ENCODE results near the gene ELOVL1. TPM values are rescaled to one million over a fixed set of nuclear protein-coding genes. Genes with fewer than 3 reads are reported as not detected.

ELOVL1 gene
- total and polyA plus RNA-seq, 2 experiments from 2014 or later, result 16.7 to 23.3 TPM

GRCh38 chr1:43366601-43367025, 1.2 kb downstream of the ELOVL1 start:
- H3K27me3 ChIP-seq (ENCODE audit: insufficient read depth), result no peaks in the 10 kb centered on the region
- H2AFZ ChIP-seq, result no peak overlapping the region
- peak overlapping the region; percentile 90 for H3K4me3 ChIP-seq
- Mint-ChIP-seq H3K27me3 (ENCODE audit: insufficient read depth, low read depth, poor library complexity) (peaks cover 6% of the 10 kb centered on the region), H3K4me1 (peaks cover 24% of the 10 kb centered on the region), H3K36me3 (ENCODE audit: low read depth) (peaks cover 32% of the 10 kb centered on the region), H3K4me3 (peak overlapping the region; percentile 82), H3K9me3 (no peaks in the 10 kb centered on the region; the same call in 2 of the 3 replicates), H3K27ac (no peak overlapping the region)
- peaks cover 17% of the 10 kb centered on the region for H4K20me1 ChIP-seq (replicated peaks; ENCODE audit: insufficient read depth)
- ATAC-seq (peak; percentile 15), DNase-seq (ENCODE audit: low spot score) (peak; percentile 47)
- H3K36me3 ChIP-seq (ENCODE audit: insufficient read depth), result peaks cover 13% of the 10 kb centered on the region
- peaks cover 13% of the 10 kb centered on the region for H3K79me2 ChIP-seq (replicated peaks; ENCODE audit: insufficient read depth)
- H3K27ac ChIP-seq (ENCODE audit: low read depth), result no peak overlapping the region
- peaks cover 19% of the 10 kb centered on the region for H3K4me1 ChIP-seq (ENCODE audit: insufficient read depth)
- no peaks in the 10 kb centered on the region for H3K9me2 ChIP-seq (ENCODE audit: insufficient read depth)
- TF ChIP-seq JUNB (IDR thresholded peaks at IDR 0.05; ENCODE audit: unreplicated experiment) (no peak), ZNF114 (CRISPR knock-in tag; IDR thresholded peaks at IDR 0.05) (no peak)
- peaks cover 30% of the 10 kb centered on the region for H3F3A ChIP-seq (replicated peaks; ENCODE audit: low read depth)
- peak overlapping the region; percentile 94 for H3K4me2 ChIP-seq

- H3K4me3 ChIP-seq, result peak overlapping the region; percentile 90
- no peak overlapping the region for H3K27ac ChIP-seq (ENCODE audit: low read depth)
- no peaks in the 10 kb centered on the region for H3K27me3 ChIP-seq (ENCODE audit: insufficient read depth)
- H3K4me1 Mint-ChIP-seq, result peaks cover 28% of the 10 kb centered on the region
- peaks cover 36% of the 10 kb centered on the region for H3K36me3 Mint-ChIP-seq (ENCODE audit: low read depth)
- ATAC-seq (peak; percentile 36), DNase-seq (ENCODE audit: low spot score) (peak; percentile 67)
- H3K27ac Mint-ChIP-seq, result no peak overlapping the region
- no peaks in the 10 kb centered on the region for H3K9me2 ChIP-seq (ENCODE audit: insufficient read depth)
- peaks cover 22% of the 10 kb centered on the region for H4K20me1 ChIP-seq (replicated peaks; ENCODE audit: insufficient read depth)
- peaks cover 7% of the 10 kb centered on the region for H3K27me3 Mint-ChIP-seq (ENCODE audit: insufficient read depth, low read depth, poor library complexity)
- TF ChIP-seq JUNB (IDR thresholded peaks at IDR 0.05; ENCODE audit: unreplicated experiment), result no peak
- peaks cover 19% of the 10 kb centered on the region for H3K4me1 ChIP-seq (ENCODE audit: insufficient read depth)
- peaks cover 34% of the 10 kb centered on the region for H3F3A ChIP-seq (replicated peaks; ENCODE audit: low read depth)
- peaks cover 18% of the 10 kb centered on the region for H3K36me3 ChIP-seq (ENCODE audit: insufficient read depth)
- peak overlapping the region; percentile 94 for H3K4me2 ChIP-seq
- no peak overlapping the region for H2AFZ ChIP-seq
- H3K9me3 Mint-ChIP-seq, result no peaks in the 10 kb centered on the region; the same call in 2 of the 3 replicates
- peak overlapping the region; percentile 82 for H3K4me3 Mint-ChIP-seq
- H3K79me2 ChIP-seq (replicated peaks; ENCODE audit: insufficient read depth), result peaks cover 18% of the 10 kb centered on the region
Observed at GRCh38 chr1:43366179-43366578, 1.6 kb downstream of the ELOVL1 start.

- TF ChIP-seq POLR2AphosphoS5 (IDR thresholded peaks at IDR 0.05; ENCODE audit: low read depth), result no peak
- TF ChIP-seq CREB1 (CRISPR knock-in tag; IDR thresholded peaks at IDR 0.05; ENCODE audit: low read depth), result no peak
- TF ChIP-seq EZH2phosphoT487 (IDR thresholded peaks at IDR 0.05; ENCODE audit: unreplicated experiment), result no peak
- TF ChIP-seq STAT1 (IDR thresholded peaks at IDR 0.05; ENCODE audit: unreplicated experiment), result no peak
- no peak for TF ChIP-seq CTCF (conservative IDR thresholded peaks at IDR 0.05; ENCODE audit: low read depth in 2 of 2)
- H4K20me1 ChIP-seq (replicated peaks; ENCODE audit: insufficient read depth), result peaks cover 26% of the 10 kb centered on the region
- peaks cover 20% of the 10 kb centered on the region for H3K4me1 ChIP-seq (ENCODE audit: insufficient read depth)
- no peak overlapping the region for H2AFZ ChIP-seq
- H3K27me3 ChIP-seq (ENCODE audit: insufficient read depth), result no peaks in the 10 kb centered on the region
- peaks cover 33% of the 10 kb centered on the region for H3K4me1 Mint-ChIP-seq
- peak overlapping the region; percentile 82; the same call in 2 of the 3 replicates for H3K4me3 Mint-ChIP-seq
- H3F3A ChIP-seq (replicated peaks; ENCODE audit: low read depth), result peaks cover 37% of the 10 kb centered on the region
- H3K36me3 Mint-ChIP-seq (ENCODE audit: low read depth), result peaks cover 41% of the 10 kb centered on the region
- H3K4me3 ChIP-seq, result peak overlapping the region; percentile 90
- H3K9me2 ChIP-seq (ENCODE audit: insufficient read depth), result no peaks in the 10 kb centered on the region
- ATAC-seq (no peak), DNase-seq (ENCODE audit: low spot score) (no peak)
- H3K27ac ChIP-seq (ENCODE audit: low read depth), result no peak overlapping the region
- H3K9me3 Mint-ChIP-seq, result no peaks in the 10 kb centered on the region; the same call in 2 of the 3 replicates
- peaks cover 8% of the 10 kb centered on the region for H3K27me3 Mint-ChIP-seq (ENCODE audit: insufficient read depth, low read depth, poor library complexity)
- peaks cover 23% of the 10 kb centered on the region for H3K79me2 ChIP-seq (replicated peaks; ENCODE audit: insufficient read depth)
- H3K36me3 ChIP-seq (ENCODE audit: insufficient read depth), result peaks cover 23% of the 10 kb centered on the region
- peak overlapping the region; percentile 94 for H3K4me2 ChIP-seq
- H3K27ac Mint-ChIP-seq, result no peak overlapping the region
Observed at GRCh38 chr1:43365678-43366077, 2.1 kb downstream of the ELOVL1 start.

Data from GM23338 (cell line).